ENCODE measurements around the gene ABTB2. TPM values are rescaled to one million over a fixed set of nuclear protein-coding genes. Genes with fewer than 3 reads are reported as not detected.

ABTB2 gene
- total and polyA plus RNA-seq, 10 of the 15 experiments (the other 5 are each of a cell fraction or from before 2014, with no cell fraction given), result 0.13 to 2.1 (median 0.72) TPM

DNA sequence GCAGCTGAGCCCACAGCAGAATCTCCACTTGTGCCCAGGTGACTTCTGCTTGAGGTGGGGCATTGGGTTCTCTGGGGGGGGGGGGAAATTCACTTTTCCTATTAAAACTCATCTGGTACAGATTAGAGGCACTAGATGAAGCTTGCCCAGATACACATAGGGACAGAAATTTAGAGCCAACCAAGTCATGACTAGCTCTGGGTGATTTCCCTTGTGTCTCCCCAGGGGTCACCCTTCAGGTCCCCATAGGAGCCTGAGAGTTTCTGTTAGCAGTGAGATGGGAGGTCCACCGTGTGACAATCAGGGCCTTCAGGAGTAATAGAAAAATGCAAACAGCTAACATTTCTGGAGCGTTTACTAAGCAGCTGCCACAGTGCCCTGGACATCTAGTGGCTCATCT lies 175.4 kb downstream of the ABTB2 start:
- H3K27ac ChIP-seq (ENCODE audit: control insufficient read depth, insufficient read depth), result no peak overlapping the region
- H2AFZ ChIP-seq (ENCODE audit: control insufficient read depth, low read depth, low read length), result no peak overlapping the region
- ChIA-PET RAD21 (ENCODE audit: unreplicated experiment) (interaction anchor here (0.7 to 9.3 kb wide), 7 partner anchors 8 to 175 kb away, joined by 3 to 107 read pairs (median 5); partner anchors contain the start of gene ABTB2), CTCF (interaction anchor here (1.1 to 10.5 kb wide), 4 partner anchors 8 to 172 kb away, joined by 3 to 167 read pairs (median 10); partner anchors contain the start of gene ABTB2), POLR2A (interaction anchor here (0.6 to 2.0 kb wide), 4 partner anchors 22 to 189 kb away, joined by 4 to 5 read pairs (median 4); partner anchors contain the start of gene ABTB2), SMC1A (ENCODE audit: uncharacterized antibody, unreplicated experiment) (interaction anchor here (0.7 to 11.3 kb wide), 7 partner anchors 8 to 175 kb away, joined by 3 to 192 read pairs (median 3); no protein-coding TSS in a partner anchor)
- in situ Hi-C loops (cut with MboI), result no loop called here
- H3K4me3 ChIP-seq, result no peak overlapping the region
- WGBS (ENCODE audit: insufficient coverage, insufficient replicate concordance, low lambda C conversion rate, missing lambda C conversion rate), result 4% methylated on average over 2 of the region's 2 CpGs
- H3K9me3 ChIP-seq (replicated peaks; ENCODE audit: control insufficient read depth, insufficient read depth, low read length), result no peaks in the 10 kb centered on the region
- FAIRE-seq (no peak), ATAC-seq (no peak), DNase-seq (ENCODE audit: low read depth, low spot score) (no peak)
- no peaks in the 10 kb centered on the region; a peak in 1 of 4 replicates for H3K36me3 ChIP-seq (ENCODE audit: control insufficient read depth in 2 of 2, insufficient read depth in 2 of 2, low read length in 1 of 2)
- intact Hi-C loops (cut with micrococcal nuclease; ENCODE audit: unreplicated experiment), result loop anchor here (5.0 kb wide), 1 partner anchor 310 kb away; no protein-coding TSS in a partner anchor
- peaks cover 22% of the 10 kb centered on the region for H3K4me1 ChIP-seq (ENCODE audit: control insufficient read depth, insufficient read depth, low read length)
- no peaks in the 10 kb centered on the region for H3K79me2 ChIP-seq (ENCODE audit: control insufficient read depth, insufficient read depth, low read length)
- no peak overlapping the region for H3K4me2 ChIP-seq (ENCODE audit: control insufficient read depth, insufficient read depth)
- H4K20me1 ChIP-seq (ENCODE audit: control insufficient read depth, insufficient read depth), result no peaks in the 10 kb centered on the region
- H3K9ac ChIP-seq (ENCODE audit: control insufficient read depth, insufficient read depth, low read length), result no peak overlapping the region
- TF ChIP-seq NBN (IDR thresholded peaks at IDR 0.05), result no peak
- TF ChIP-seq CREB1 (IDR thresholded peaks at IDR 0.05; ENCODE audit: low read depth), result no peak
- peak; percentile 66 for TF ChIP-seq MEF2B (IDR thresholded peaks at IDR 0.05; ENCODE audit: partially characterized antibody, poor library complexity, severe bottlenecking)
- H3K27me3 ChIP-seq (replicated peaks in 1 of 2; ENCODE audit: control insufficient read depth in 2 of 2, insufficient read depth in 2 of 2, low read length in 1 of 2), result no peaks in the 10 kb centered on the region
- no TSS peak for BruUV-seq (replicated peaks)

DNA sequence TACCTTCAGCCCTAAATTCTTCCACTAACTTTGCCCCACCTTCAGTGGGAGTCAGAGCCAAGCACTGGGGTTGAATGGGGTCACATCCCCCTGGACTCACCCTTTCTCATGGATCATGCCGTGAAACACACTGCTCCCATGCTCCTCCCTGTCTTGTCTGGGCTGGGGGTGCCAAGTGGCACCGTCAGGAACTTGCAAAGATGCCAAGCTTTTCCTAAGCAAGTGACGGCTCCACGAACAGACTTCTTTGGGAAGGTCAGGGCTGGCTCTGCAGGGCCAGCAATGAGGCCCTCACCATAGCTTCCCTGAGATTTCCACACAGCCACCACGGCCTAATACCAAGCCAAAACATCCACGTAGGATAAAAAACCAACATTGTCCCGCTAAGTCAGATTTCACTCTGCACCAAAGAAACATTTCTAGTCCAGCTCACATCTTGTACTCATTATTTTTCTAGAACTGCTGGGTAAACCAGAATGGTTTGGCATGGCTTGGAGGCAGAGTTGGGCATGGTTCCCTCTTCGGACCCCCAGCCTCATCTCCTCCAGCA lies 175.9 kb downstream of the ABTB2 start:
- Histone ChIP-seq H3K27ac (ENCODE audit: control insufficient read depth, insufficient read depth) (no peak overlapping the region), H3K4me1 (ENCODE audit: control insufficient read depth, insufficient read depth, low read length) (peaks cover 22% of the 10 kb centered on the region), H3K4me2 (ENCODE audit: control insufficient read depth, insufficient read depth) (no peak overlapping the region), H3K9ac (ENCODE audit: control insufficient read depth, insufficient read depth, low read length) (no peak overlapping the region), H3K79me2 (ENCODE audit: control insufficient read depth, insufficient read depth, low read length) (no peaks in the 10 kb centered on the region), H3K27me3 (replicated peaks in 1 of 2; ENCODE audit: control insufficient read depth in 2 of 2, insufficient read depth in 2 of 2, low read length in 1 of 2) (no peaks in the 10 kb centered on the region), H2AFZ (ENCODE audit: control insufficient read depth, low read depth, low read length) (no peak overlapping the region), H3K36me3 (ENCODE audit: control insufficient read depth in 2 of 2, insufficient read depth in 2 of 2, low read length in 1 of 2) (no peaks in the 10 kb centered on the region; a peak in 1 of 4 replicates), H3K4me3 (no peak overlapping the region), H3K9me3 (replicated peaks; ENCODE audit: control insufficient read depth, insufficient read depth, low read length) (no peaks in the 10 kb centered on the region), H4K20me1 (ENCODE audit: control insufficient read depth, insufficient read depth) (no peaks in the 10 kb centered on the region)
- ChIA-PET SMC1A (ENCODE audit: uncharacterized antibody, unreplicated experiment) (interaction anchor here (0.7 to 11.3 kb wide), 10 partner anchors 10 to 311 kb away, joined by 3 to 192 read pairs (median 4); no protein-coding TSS in a partner anchor), CTCF (interaction anchor here (1.0 to 10.5 kb wide), 7 partner anchors 8 to 173 kb away, joined by 3 to 167 read pairs (median 6); partner anchors contain the start of gene ABTB2), RAD21 (ENCODE audit: unreplicated experiment) (interaction anchor here (0.7 to 13.0 kb wide), 9 partner anchors 7 to 176 kb away, joined by 3 to 249 read pairs (median 5); partner anchors contain the start of gene ABTB2), POLR2A (interaction anchor here (0.8 to 2.0 kb wide), 5 partner anchors 22 to 176 kb away, joined by 3 to 5 read pairs (median 4); partner anchors contain the start of gene ABTB2)
- WGBS (ENCODE audit: insufficient coverage, insufficient replicate concordance, low lambda C conversion rate, missing lambda C conversion rate), result 98% methylated on average over 8 of the region's 8 CpGs
- DNase-seq (ENCODE audit: low read depth, low spot score) (no peak), FAIRE-seq (no peak), ATAC-seq (no peak)
- BruUV-seq (replicated peaks), result no TSS peak
- in situ Hi-C loops (cut with MboI), result no loop called here
- intact Hi-C loops (cut with micrococcal nuclease; ENCODE audit: unreplicated experiment), result loop anchor here (5.0 kb wide), 1 partner anchor 310 kb away; no protein-coding TSS in a partner anchor
- TF ChIP-seq PAX5 (IDR thresholded peaks at IDR 0.05; ENCODE audit: borderline replicate concordance, low read depth, low read length) (no peak), SMAD1 (IDR thresholded peaks at IDR 0.05; ENCODE audit: low read depth, partially characterized antibody) (no peak), PAX8 (IDR thresholded peaks at IDR 0.05) (no peak), POU2F2 (IDR thresholded peaks at IDR 0.05; ENCODE audit: borderline replicate concordance, low read depth, low read length) (no peak), NFYB (IDR thresholded peaks at IDR 0.05; ENCODE audit: insufficient read depth, low read depth, low read length) (no peak), NFIC (IDR thresholded peaks at IDR 0.05; ENCODE audit: low read depth, low read length) (no peak), ZNF24 (IDR thresholded peaks at IDR 0.05) (no peak), KDM1A (IDR thresholded peaks at IDR 0.05; ENCODE audit: borderline replicate concordance) (no peak), IKZF2 (IDR thresholded peaks at IDR 0.05) (no peak)
- TF ChIP-seq, protein P1, sequence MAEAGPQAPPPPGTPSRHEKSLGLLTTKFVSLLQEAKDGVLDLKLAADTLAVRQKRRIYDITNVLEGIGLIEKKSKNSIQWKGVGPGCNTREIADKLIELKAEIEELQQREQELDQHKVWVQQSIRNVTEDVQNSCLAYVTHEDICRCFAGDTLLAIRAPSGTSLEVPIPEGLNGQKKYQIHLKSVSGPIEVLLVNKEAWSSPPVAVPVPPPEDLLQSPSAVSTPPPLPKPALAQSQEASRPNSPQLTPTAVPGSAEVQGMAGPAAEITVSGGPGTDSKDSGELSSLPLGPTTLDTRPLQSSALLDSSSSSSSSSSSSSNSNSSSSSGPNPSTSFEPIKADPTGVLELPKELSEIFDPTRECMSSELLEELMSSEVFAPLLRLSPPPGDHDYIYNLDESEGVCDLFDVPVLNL (IDR thresholded peaks at IDR 0.05; ENCODE audit: low read depth, low read length), result no peak
